Measurements from ENCODE around the gene MVP.

DNA sequence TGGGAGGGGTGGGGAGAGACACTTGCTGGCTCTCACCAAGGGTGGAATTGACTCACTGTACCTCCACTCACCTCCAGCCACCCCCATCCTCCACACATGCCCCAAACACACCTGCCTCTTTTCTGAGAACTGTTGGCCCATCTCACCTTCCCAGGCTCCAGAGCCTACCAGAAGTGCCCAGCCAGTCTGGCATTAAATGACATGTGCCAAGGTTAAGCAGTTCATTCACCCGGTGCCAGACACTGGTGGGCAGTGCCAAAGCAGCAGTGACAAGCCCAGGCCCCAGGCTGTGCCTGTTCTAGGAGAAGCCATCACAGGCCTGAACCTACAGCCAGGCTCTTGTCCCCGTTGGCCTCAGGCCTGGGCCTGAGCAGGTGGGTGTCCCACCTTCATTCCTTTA is 11.2 kb downstream of the MVP start:
- TF ChIP-seq OSR1 (CRISPR knock-in tag; IDR thresholded peaks at IDR 0.05): no peak
- TF ChIP-seq TSHZ2 (CRISPR knock-in tag; IDR thresholded peaks at IDR 0.05): no peak
- TF ChIP-seq, protein P1, sequence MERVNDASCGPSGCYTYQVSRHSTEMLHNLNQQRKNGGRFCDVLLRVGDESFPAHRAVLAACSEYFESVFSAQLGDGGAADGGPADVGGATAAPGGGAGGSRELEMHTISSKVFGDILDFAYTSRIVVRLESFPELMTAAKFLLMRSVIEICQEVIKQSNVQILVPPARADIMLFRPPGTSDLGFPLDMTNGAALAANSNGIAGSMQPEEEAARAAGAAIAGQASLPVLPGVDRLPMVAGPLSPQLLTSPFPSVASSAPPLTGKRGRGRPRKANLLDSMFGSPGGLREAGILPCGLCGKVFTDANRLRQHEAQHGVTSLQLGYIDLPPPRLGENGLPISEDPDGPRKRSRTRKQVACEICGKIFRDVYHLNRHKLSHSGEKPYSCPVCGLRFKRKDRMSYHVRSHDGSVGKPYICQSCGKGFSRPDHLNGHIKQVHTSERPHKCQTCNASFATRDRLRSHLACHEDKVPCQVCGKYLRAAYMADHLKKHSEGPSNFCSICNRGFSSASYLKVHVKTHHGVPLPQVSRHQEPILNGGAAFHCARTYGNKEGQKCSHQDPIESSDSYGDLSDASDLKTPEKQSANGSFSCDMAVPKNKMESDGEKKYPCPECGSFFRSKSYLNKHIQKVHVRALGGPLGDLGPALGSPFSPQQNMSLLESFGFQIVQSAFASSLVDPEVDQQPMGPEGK (CRISPR knock-in tag; IDR thresholded peaks at IDR 0.05; ENCODE audit: borderline replicate concordance): no peak
- TF ChIP-seq RARB (CRISPR knock-in tag; IDR thresholded peaks at IDR 0.05): no peak
- TF ChIP-seq ESRRG (CRISPR knock-in tag; IDR thresholded peaks at IDR 0.05): no peak
- TF ChIP-seq BACH2 (CRISPR knock-in tag; IDR thresholded peaks at IDR 0.05; ENCODE audit: borderline replicate concordance): no peak
- TF ChIP-seq ZFP3 (CRISPR knock-in tag; IDR thresholded peaks at IDR 0.05): no peak
- TF ChIP-seq TOX (CRISPR knock-in tag; IDR thresholded peaks at IDR 0.05; ENCODE audit: borderline replicate concordance): no peak
- no peak for TF ChIP-seq CSDC2 (CRISPR knock-in tag; IDR thresholded peaks at IDR 0.05)
- TF ChIP-seq ISL1 (CRISPR knock-in tag; IDR thresholded peaks at IDR 0.05): no peak

Measured in SK-N-SH treated with all-trans-retinoic acid at 6 μM for 48 hours (cell line).